Activated T-cell treated with anti-CD3 and anti-CD28 coated beads for 4 hours (primary cell): ENCODE data around the gene KXD1.
"Not testable (repeated sequence)": the region's sequence is repeated elsewhere in the genome, so short reads cannot be mapped to it uniquely, and the experiment has no call there.

Experiments
- DNase-seq: peaks from one replicate; pipeline ENCODE4 v3.0.0-alpha.2; 2020

Gene KXD1

GRCh38 chr19:18537431-18537830 lies 20.2 kb upstream of the KXD1 start:
- no peak for DNase-seq

DNA sequence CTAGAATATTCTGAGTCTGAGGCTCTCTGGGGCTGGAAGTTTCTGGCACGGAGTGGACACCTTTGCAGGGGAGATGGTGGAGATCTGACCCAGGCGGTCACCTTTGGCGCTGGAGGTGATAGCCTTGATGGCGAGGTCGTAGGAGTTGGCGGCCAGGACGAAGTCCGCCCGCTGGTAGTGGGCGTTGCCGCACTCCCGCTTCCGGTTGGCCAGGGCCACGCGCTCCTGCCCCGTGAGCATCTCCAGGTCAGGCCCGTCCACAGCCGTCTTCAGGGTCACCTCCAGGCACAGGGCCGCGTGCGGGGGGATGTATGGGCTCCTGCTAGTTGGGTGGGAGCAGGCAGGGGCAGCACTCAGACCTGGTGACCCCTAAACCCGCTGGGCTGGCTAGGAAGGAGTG lies 19.6 kb upstream of the KXD1 start:
- no peak for DNase-seq

DNA sequence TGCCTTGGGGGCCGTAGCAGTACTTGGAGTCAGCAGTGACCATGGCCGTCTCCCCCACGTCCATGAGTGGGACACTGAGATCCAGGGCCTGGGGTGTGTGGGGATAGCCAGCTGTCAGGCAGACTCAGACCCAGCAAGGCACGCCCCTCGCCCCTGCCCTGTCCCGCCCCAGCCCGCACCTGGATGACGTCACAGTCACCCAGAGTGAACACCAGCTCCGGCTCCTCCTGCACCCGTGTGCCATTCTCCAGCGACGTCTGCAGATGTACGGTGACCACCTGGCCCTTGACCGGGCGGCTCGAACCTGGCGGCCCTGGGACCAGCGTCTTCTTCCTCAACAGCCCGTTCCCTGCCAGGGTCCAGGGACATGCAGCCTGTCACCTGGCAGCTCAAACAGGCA lies 18.3 kb upstream of the KXD1 start:
- DNase-seq = no peak

DNA sequence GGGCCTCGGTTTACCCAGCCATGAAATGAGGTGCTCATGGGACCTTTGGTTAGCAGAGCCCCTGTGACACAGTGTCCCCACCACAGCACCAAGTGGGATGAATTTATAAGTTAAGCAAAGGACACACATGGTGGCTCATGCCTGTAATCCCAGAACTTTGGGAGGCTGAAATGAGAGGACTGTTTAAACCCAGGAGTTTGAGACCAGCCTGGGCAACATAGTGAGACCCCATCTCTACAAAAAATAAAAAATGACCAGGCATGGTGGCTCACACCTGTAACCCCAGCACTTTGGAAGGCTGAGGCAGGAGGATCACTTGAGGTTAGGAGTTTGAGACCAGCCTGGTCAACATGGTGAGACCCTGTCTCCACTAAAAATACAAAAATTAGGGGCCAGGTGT lies 17.5 kb upstream of the KXD1 start:
- not testable (repeated sequence) for DNase-seq

DNA sequence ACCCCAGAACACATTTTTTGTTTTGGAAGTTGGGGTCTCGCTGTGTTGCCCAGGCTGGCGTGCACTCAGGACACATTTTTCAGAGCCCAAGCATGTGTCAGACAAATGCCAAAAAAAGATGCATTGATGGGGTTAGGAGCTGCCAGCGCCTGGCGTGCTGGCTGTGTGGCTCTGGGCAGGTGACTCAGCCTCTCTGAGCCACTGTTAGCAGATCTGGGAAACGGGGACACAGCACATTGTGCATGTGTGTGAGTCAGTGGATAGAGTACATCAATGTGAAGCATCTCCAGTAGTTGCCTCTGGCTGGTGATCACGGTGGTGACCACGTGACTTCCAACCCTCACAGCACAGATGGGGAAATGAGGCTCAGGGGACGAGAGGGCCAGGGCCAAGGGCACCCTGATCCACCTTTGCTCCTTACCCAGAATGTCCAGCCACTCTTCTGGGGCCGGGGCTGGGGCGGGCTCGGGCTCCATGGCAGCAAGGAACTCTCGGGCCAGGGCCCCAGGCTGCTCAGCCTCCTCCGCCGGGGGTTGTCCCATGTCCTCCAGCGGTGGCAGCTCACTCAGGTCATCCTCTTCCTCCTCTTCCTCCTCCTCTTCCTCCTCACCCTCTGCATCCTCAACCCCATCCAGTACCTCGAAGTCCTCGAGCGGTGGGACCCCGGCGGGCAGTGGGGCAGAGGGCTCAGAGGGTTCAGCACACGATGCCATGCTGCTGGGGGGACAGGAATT lies 16.2 kb upstream of the KXD1 start:
- no peak for DNase-seq

DNA sequence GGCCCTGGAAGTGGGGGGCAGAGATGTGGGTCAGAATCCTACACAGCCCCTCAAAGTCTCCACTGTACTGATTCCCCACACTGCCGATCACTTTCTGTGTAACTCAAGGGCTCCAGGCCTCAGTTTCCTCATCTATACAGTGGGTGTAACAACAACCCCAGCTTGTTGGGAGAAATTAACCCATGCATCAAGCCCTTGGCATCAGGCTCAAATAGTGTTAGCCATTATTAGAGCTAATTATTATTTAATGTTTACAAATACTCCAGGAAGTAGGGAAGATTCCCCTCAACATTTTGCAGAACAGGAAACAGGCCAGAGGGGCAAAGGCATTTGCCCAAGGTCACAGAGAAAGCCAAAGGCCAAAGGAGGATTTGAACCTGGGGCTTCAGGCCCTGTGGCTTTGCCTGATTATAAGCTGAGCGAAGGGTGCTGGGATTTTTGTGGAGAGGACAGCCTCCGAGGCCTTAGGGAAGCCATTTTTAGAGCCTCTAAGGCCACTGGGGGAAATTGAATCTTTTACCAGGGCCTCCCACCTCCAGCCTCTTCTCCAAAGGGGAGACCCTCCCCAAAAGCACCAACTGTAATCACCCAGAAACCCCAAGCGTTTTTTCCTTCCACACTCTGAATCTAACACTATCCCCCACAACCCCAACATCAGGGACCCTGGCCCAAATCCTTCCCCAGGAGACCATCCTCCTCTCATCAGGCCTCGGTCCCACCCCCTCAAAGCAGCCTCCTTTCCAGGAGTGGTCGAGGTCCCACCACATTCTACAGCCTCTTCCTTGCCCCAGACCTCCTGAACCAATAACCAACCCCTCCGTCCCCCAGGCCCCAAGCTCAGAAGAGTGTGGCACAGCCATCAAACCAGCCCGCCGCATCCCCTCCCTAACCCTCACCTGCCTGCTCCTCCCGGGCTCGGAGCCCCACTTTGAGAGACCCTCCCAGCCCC lies 15.4 kb upstream of the KXD1 start:
- DNase-seq = no peak

- peak; percentile 93 for DNase-seq
Observed at GRCh38 chr19:18542941-18543813, 14.5 kb upstream of the KXD1 start, which contains the start of gene FKBP8. Gene FKBP8 (minus strand): TSS chr19:18543573. CDS start chr19:18541970, 1,603 bp downstream.

DNA sequence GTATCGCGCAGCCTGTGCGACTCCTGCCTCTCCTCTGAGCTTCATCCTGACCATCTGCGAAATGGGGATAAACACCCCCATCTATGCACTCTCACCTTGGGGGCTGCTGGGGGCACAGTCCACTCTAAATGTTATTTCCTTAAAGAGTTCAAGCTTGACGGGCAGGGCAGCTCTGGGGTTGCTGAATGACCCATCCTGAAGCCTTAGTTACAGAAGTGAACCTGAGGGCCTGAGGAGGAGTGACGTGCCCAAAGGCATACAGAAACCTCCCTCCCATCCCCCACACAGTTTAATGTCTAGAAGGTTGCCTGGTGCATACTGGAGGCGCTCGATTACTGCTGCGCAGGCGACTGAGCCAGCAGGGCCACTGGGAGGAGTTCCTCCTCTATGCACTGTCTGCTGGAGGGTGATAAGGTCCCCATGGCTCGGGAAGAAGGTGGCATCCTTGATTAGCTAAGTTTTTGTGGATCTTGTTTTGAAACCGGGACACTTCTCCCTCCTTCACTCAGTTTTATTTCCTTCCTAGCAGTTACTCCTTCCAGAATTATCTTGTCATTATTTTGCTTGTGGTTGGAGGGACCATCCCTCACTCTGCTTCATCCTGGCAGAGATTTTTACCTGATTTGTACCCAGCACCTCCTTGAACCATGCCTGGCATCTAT lies 13.7 kb upstream of the KXD1 start:
- peak; percentile 54 for DNase-seq

- DNase-seq = no peak
Observed at GRCh38 chr19:18551631-18552030, 6.0 kb upstream of the KXD1 start.

DNA sequence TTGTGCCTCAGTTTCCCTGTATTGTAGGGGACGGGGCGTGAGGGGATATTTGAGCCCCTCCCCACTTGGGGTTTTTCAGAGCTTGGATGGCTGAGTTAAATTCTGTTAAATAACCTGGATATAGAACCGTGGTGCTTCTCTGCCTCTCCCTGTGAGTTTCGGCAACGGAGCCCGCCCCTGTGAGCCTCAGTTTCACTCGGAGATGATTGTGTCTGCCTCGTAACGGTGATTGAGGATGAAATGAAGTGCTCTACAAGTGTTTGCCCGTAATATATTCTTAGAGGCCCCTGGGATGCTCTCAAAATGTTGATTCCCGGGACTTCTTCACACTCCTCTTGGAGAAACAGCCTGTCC lies 509 bp downstream of the KXD1 start:
- DNase-seq = no peak

DNA sequence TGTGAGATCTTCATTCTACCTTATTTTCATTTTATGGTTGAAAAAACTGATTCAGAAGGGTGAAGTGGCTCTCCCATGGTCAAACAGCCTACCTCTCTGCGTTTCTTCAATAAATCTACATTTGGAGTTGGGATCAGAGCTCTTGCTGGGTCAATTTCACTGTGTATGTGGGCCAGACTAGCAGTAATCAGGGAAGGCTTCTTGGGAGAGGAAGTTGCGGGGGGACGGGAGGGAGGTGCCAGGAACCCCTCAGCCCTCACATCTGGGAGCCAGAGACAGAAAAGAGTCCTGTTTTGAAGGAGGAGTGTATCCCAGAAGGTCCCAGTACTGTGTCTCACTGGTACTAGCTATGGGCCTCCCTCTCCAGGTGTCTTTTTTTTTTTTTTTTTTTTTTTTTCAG lies 934 bp downstream of the KXD1 start:
- no peak for DNase-seq

- no peak for DNase-seq
Observed at GRCh38 chr19:18559685-18560084, 2.0 kb downstream of the KXD1 start.

GRCh38 chr19:18562086-18562485 lies 4.4 kb downstream of the KXD1 start:
- DNase-seq = no peak

- no peak for DNase-seq
Observed at GRCh38 chr19:18566953-18567352, 9.3 kb downstream of the KXD1 start.

DNA sequence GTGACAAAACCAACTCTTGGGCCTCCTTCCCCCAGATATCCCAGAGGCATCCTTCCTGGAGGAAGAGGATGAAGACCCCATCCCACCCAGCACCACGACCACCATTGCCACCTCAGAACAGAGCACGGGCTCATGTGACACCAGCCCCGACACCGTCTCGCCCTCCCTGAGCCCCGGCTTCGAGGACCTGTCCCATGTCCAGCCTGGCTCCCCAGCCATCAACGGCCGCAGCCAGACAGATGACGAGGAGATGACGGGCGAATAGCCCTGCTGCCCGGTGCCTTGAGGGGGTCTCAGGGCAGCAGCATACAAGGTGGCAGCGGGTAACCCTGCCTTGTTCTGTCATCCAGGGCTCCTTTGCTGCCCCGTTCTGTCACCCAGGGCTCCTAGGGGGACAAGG lies 10.7 kb downstream of the KXD1 start:
- no peak for DNase-seq

DNA sequence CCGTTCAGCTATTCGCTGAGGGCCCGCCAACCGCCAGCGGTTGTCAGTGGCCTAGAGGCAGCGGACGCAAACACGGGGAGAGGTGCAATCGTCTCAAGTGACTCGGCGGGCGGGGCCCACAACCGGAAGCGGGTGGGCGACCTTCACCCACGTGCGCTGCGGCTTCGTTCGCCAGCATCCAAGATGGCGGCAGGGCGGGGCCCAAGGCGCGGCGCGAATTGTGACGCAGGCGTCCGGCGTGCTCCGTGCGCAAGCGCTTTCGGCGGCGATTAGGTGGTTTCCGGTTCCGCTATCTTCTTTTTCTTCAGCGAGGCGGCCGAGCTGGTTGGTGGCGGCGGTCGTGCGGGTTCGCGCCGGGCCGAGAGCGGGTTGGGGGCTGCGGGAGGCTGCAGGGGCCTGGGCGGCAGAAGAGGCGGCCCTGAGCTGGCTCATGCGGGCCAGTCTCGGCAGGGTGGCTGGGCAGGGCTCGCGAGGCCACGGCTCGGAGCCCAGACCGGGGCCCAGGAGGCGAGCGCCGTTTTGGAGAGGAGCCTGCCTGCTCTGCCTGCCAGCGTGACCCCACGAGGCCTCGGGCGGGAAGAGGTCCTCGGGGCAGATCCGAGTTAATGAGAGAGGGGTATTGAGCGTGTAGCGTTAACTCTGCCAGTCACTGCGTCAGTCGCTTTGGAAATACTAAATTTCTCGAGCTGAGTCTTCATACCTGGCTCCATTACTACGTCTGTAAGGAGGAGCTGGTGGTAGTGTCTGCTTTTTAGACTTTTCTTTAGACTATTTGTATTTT lies 14.1 kb downstream of the KXD1 start, which contains the start of gene UBA52:
UBA52 (plus strand) TSS at position 294 of the 781 bp plus-strand sequence. CDS start 1,444 bp downstream, outside the sequence.
- DNase-seq = peak; percentile 98

DNA sequence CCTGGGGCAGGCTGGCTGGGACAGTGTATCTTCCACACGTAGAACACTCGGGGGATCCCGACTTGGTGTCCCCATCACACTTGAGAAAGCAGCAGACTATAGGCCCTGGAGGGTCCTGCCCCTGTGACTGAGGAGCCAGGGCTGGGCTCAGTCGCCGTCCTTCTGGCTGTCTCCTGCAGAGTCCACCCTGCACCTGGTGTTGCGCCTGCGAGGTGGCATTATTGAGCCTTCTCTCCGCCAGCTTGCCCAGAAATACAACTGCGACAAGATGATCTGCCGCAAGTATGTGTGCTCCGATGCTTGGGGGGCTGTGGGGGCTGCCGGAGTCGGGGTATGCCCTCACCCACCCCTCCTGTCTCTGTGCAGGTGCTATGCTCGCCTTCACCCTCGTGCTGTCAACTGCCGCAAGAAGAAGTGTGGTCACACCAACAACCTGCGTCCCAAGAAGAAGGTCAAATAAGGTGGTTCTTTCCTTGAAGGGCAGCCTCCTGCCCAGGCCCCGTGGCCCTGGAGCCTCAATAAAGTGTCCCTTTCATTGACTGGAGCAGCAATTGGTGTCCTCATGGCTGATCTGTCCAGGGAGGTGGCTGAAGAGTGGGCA lies 17.1 kb downstream of the KXD1 start:
- no peak for DNase-seq

DNA sequence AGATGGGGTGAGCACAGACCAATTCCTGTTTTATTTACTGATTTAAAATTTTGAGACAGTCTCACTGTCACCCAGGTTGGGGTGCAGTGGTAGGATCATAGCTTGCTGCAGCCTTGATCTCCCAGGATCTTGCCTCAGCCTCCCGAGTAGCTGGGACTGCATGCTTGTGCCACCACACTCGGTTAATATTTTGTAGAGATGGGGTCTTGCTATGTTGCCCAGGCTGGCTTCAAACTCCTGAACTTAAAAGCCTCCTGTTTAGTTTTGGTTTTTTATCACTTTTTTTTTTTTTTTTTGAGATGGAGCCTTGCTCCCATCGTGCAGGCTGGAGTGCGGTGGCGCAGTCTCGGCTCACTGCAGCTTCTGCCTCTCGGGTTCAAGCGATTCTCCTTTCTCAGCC lies 18.7 kb downstream of the KXD1 start:
- no peak for DNase-seq

DNA sequence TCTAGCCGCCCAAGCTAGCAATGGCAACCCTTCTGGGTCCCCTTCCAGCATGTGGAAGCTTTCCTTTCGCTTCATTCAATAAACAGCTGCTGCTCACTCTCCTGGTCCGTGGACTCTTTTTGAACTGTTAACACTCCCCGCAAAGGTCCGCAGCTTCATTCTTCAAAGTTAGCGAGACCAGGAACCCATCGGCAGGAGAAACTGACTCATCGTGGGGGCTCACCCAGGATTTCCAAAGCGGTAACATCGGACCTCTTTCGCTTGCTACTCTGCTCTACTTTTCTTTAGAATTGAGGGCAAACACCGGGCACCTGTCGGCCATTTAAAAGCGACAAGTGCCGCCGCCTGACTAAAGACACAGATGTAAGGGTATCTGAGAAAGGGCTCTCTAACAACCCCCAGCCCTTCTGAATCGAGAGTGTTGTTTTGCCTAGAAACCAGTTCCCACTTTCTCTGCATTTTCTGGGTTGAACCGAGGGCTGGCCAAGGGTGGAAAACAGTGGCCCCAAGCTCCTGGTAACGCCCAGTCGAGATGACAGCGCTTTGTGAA lies 19.8 kb downstream of the KXD1 start:
- no peak for DNase-seq

- DNase-seq = no peak
Observed at GRCh38 chr19:18580311-18580710, 22.6 kb downstream of the KXD1 start.

DNA sequence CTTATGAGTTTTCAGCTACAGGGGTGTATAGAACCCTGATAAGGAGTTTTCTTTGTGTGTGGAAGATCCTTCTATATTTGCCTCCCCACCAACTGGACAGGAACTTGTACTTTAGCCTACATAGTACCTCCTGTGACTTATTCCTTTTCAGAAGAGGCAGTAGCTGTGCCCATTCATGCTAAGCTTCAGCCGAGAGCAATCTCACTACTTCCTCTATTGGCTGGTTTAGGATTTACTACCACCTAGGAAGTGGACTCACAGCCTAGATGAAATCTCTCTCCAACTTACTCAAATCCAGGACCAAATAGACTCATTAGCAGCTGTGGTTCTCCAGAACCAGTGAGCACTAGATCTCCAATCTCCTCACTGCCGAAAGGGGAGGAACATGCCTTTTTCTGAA lies 28.6 kb downstream of the KXD1 start:
- no peak for DNase-seq
